Prostate gland (tissue), 2 donors: ENCODE measurements around the gene ZC3H18. TPM values are rescaled to one million over a fixed set of nuclear protein-coding genes. Genes with fewer than 3 reads are reported as not detected.
A peak's percentile ranks its signal among the peaks of the same experiment; 100 is the strongest.

Experiments
- DNase-seq: peaks from one replicate; pipeline ENCODE4 v3.0.0-alpha.2; 2019; ENCODE audit warnings: low spot score
- H3K27ac ChIP-seq, 2 donors: fragments of 200-600 bp; sonication (generic); 2 replicates each; pipeline ENCODE4 v1.5.1; 2017 to 2019
- H3K27me3 ChIP-seq: fragments of 200-600 bp; sonication (generic); replicated peaks from 2 replicates; pipeline ENCODE4 v1.5.1; 2019; ENCODE audit not compliant: insufficient read depth
- H3K36me3 ChIP-seq, 2 donors: fragments of 200-600 bp; sonication (generic); 1 replicate in 1 of 2; 2 replicates in 1 of 2; pipeline versions ENCODE4 v1.5.1 to v1.8.1; 2017 to 2019
- H3K4me1 ChIP-seq: fragments of 200-600 bp; sonication (generic); replicated peaks from 2 replicates; pipeline ENCODE4 v1.5.1; 2019
- H3K4me3 ChIP-seq, 2 donors: fragments of 200-600 bp; sonication (generic); 2 replicates each; pipeline ENCODE4 v1.5.1; 2017 to 2019
- H3K9me3 ChIP-seq: fragments of 200-600 bp; sonication (generic); 2 replicates; pipeline ENCODE4 v1.5.1; 2017
- CTCF ChIP-seq, 4 experiments: fragments of 200-600 bp in 2 of 4; fragments of 450-650 bp in 2 of 4; sonication (generic) in 2 of 4; IDR thresholded peaks; 1 replicate in 3 of 4; 2 replicates in 1 of 4; pipeline ENCODE4 v1.5.1; 2016 to 2019; ENCODE audit warnings: antibody characterized with exemption in 4 of 4, mild to moderate bottlenecking in 2 of 4, moderate library complexity in 2 of 4
- POLR2A ChIP-seq: fragments of 450-650 bp; IDR thresholded peaks from one replicate; pipeline ENCODE4 v1.6.1; 2016; ENCODE audit warnings: antibody characterized with exemption, mild to moderate bottlenecking
- POLR2AphosphoS5 ChIP-seq: sonication (generic); formaldehyde crosslinking; IDR thresholded peaks from one replicate; pipeline ENCODE4 v1.6.1; 2017; ENCODE audit warnings: antibody characterized with exemption
- WGBS: methylation state at CpG from one replicate; pipeline ENCODE4 v1.1.5; 2018; 5-methylcytosine and 5-hydroxymethylcytosine counted together
- intact Hi-C: fragments of 100-400 bp; cut with DNase I; formaldehyde crosslinking; loops from one replicate; pipeline ENCODE4 v1.14.2; 2022
- total RNA-seq, 2 donors: library from RNA; depleted of rRNA; stranded (reverse); fragments of >200 nt; gene quantifications; one replicate each; pipeline ENCODE4 v1.1.0, GENCODE V29; 2016

The ZC3H18 gene
- total RNA-seq, 2 donors from 2014 or later, result 26.7 to 50.7 TPM

GRCh38 chr16:88649924-88650748 lies 79.9 kb downstream of the ZC3H18 start:
- Histone ChIP-seq H3K27me3 (no peaks in the 10 kb centered on the region), H3K36me3 (peaks cover 0 to 5% of the 10 kb centered on the region in 2 donors), H3K27ac (peak overlapping the region; percentile 13 to 26), H3K4me3 (peak overlapping the region; percentile 46 to 57), H3K9me3 (no peaks in the 10 kb centered on the region), H3K4me1 (no peaks in the 10 kb centered on the region)
- TF ChIP-seq POLR2AphosphoS5, result no peak
- TF ChIP-seq CTCF (IDR thresholded peaks at IDR 0.05), result no peak
- TF ChIP-seq POLR2A, result no peak
- intact Hi-C loops, result no loop called here
- DNase-seq, result no peak
- 20% methylated on average over 37 of the region's 37 CpGs for WGBS

- peak; percentile 41 for DNase-seq
- Histone ChIP-seq H3K36me3 (peaks cover 0 to 5% of the 10 kb centered on the region in 2 donors), H3K4me3 (peak within 1 kb of the TSS; percentile 46 to 57), H3K4me1 (no peaks in the 10 kb centered on the region), H3K27ac (peak within 1 kb of the TSS; percentile 13 to 26), H3K9me3 (no peaks in the 10 kb centered on the region), H3K27me3 (no peaks in the 10 kb centered on the region)
- WGBS, result under 1% methylated on average over 21 of the region's 41 CpGs
- intact Hi-C loops, result no loop called here
- TF ChIP-seq CTCF (IDR thresholded peaks at IDR 0.05) (no peak), POLR2A (peak; percentile 68), POLR2AphosphoS5 (no peak)
These were observed 80.6 kb downstream of the ZC3H18 start, which contains the start of gene CYBA for GRCh38 chr16:88650749-88651275. TSS of gene CYBA (minus strand) at chr16:88651053. CDS start at chr16:88651013, 40 bp downstream.

- Histone ChIP-seq H3K9me3 (no peaks in the 10 kb centered on the region), H3K4me1 (no peaks in the 10 kb centered on the region), H3K4me3 (peak overlapping the region; percentile 46 to 57), H3K27ac (peak overlapping the region; percentile 13 to 26), H3K36me3 (peaks cover 0 to 5% of the 10 kb centered on the region in 2 donors), H3K27me3 (no peaks in the 10 kb centered on the region)
- no peak for DNase-seq
- WGBS, result 43% methylated on average over 23 of the region's 24 CpGs
- intact Hi-C loops, result no loop called here
- TF ChIP-seq CTCF (IDR thresholded peaks at IDR 0.05) (no peak), POLR2A (no peak)
These were observed 81.2 kb downstream of the ZC3H18 start for GRCh38 chr16:88651276-88651988.

- intact Hi-C loops, result no loop called here
- no peaks in the 10 kb centered on the region for H3K9me3 ChIP-seq
- H3K4me3 ChIP-seq, result no peak overlapping the region
- 85% methylated on average over 23 of the region's 29 CpGs for WGBS
- DNase-seq, result no peak
- peaks cover 0 to 5% of the 10 kb centered on the region in 2 donors for H3K36me3 ChIP-seq
- no peaks in the 10 kb centered on the region for H3K27me3 ChIP-seq
- no peak overlapping the region for H3K27ac ChIP-seq
- no peak for TF ChIP-seq POLR2AphosphoS5
- TF ChIP-seq CTCF (IDR thresholded peaks at IDR 0.05), result no peak
- no peak for TF ChIP-seq POLR2A
- no peaks in the 10 kb centered on the region for H3K4me1 ChIP-seq
These were observed 82.0 kb downstream of the ZC3H18 start for GRCh38 chr16:88651989-88652761.
